Gastroesophageal sphincter (tissue), 4 donors: ENCODE results near the gene GATA3. TPM values are rescaled to one million over a fixed set of nuclear protein-coding genes. Genes with fewer than 3 reads are reported as not detected.
A peak's percentile ranks its signal among the peaks of the same experiment; 100 is the strongest.

Experiments
- ATAC-seq: fragments of 150-250 bp; one replicate; pipeline ENCODE4 v1.9.1; 2016; ENCODE audit warnings: mild to moderate bottlenecking, moderate library complexity
- H3K27ac ChIP-seq, 4 donors: fragments of 200-600 bp; sonication (generic) in 3 of 4; 1 replicate in 3 of 4; 2 replicates in 1 of 4; pipeline ENCODE4 v1.5.1; 2016 to 2019
- H3K27me3 ChIP-seq: fragments of 200-600 bp; sonication (generic); one replicate; pipeline ENCODE4 v1.5.1; 2019
- H3K36me3 ChIP-seq, 2 donors: fragments of 200-600 bp; sonication (generic); one replicate each; pipeline ENCODE4 v1.5.1; 2019; ENCODE audit warnings: control low read depth in 1 of 2
- H3K4me1 ChIP-seq, 3 donors: fragments of 200-600 bp; sonication (generic); 1 replicate in 2 of 3; 2 replicates in 1 of 3; pipeline ENCODE4 v1.5.1; 2016 to 2019; ENCODE audit warnings: control low read depth in 2 of 3
- H3K4me3 ChIP-seq, 2 donors: fragments of 200-600 bp; sonication (generic); one replicate each; pipeline ENCODE4 v1.5.1; 2019; ENCODE audit warnings: mild to moderate bottlenecking in 1 of 2, moderate library complexity in 1 of 2
- H3K9me3 ChIP-seq, 3 donors: fragments of 200-600 bp; sonication (generic); one replicate each; pipeline ENCODE4 v1.5.1; 2017 to 2019; ENCODE audit warnings: control low read depth in 2 of 3
- EP300 ChIP-seq: sonication (generic); formaldehyde crosslinking; IDR thresholded peaks from one replicate; pipeline ENCODE4 v1.6.1; 2017; ENCODE audit warnings: antibody characterized with exemption, mild to moderate bottlenecking
- POLR2A ChIP-seq, 2 donors: fragments of 450-650 bp; IDR thresholded peaks; one replicate each; pipeline ENCODE4 v1.6.1; 2017; ENCODE audit warnings: antibody characterized with exemption in 2 of 2, mild to moderate bottlenecking in 2 of 2, moderate library complexity in 1 of 2
- POLR2AphosphoS5 ChIP-seq: sonication (generic); formaldehyde crosslinking; IDR thresholded peaks from one replicate; pipeline ENCODE4 v1.6.1; 2017; ENCODE audit warnings: antibody characterized with exemption
- WGBS, 2 donors: methylation state at CpG; one replicate each; pipeline ENCODE4 v1.1.5; 2018; ENCODE audit warnings: low coverage in 1 of 2; 5-methylcytosine and 5-hydroxymethylcytosine counted together
- total RNA-seq, 4 donors: library from RNA; depleted of rRNA; stranded (reverse); fragments of >200 nt; gene quantifications; one replicate each; pipeline ENCODE4 v1.1.0, GENCODE V29; 2016
- TF ChIP-seq, protein P1 (sequence below), 4 experiments: fragments of 200-600 bp in 2 of 4; fragments of 450-650 bp in 2 of 4; sonication (generic) in 1 of 4; IDR thresholded peaks; one replicate each; pipeline ENCODE4 v1.5.1; 2017 to 2019; ENCODE audit warnings: antibody characterized with exemption in 4 of 4, mild to moderate bottlenecking in 2 of 4, moderate library complexity in 2 of 4

The GATA3 gene
- total RNA-seq, 4 donors from 2014 or later, result 0.35 TPM; not detected in 3

GRCh38 chr10:8044908-8045725, 9.4 kb upstream of the GATA3 start:
- Histone ChIP-seq H3K36me3 (no peaks in the 10 kb centered on the region), H3K27me3 (peaks cover 100% of the 10 kb centered on the region), H3K4me1 (peaks cover 0 to 56% (median 36%) of the 10 kb centered on the region in 3 donors), H3K9me3 (no peaks in the 10 kb centered on the region), H3K4me3 (peak overlapping the region in 1 of 2 donors; percentile 28), H3K27ac (no peak overlapping the region)
- TF ChIP-seq, protein P1, sequence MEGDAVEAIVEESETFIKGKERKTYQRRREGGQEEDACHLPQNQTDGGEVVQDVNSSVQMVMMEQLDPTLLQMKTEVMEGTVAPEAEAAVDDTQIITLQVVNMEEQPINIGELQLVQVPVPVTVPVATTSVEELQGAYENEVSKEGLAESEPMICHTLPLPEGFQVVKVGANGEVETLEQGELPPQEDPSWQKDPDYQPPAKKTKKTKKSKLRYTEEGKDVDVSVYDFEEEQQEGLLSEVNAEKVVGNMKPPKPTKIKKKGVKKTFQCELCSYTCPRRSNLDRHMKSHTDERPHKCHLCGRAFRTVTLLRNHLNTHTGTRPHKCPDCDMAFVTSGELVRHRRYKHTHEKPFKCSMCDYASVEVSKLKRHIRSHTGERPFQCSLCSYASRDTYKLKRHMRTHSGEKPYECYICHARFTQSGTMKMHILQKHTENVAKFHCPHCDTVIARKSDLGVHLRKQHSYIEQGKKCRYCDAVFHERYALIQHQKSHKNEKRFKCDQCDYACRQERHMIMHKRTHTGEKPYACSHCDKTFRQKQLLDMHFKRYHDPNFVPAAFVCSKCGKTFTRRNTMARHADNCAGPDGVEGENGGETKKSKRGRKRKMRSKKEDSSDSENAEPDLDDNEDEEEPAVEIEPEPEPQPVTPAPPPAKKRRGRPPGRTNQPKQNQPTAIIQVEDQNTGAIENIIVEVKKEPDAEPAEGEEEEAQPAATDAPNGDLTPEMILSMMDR (IDR thresholded peaks at IDR 0.05), result no peak
- no peak for TF ChIP-seq POLR2AphosphoS5
- no peak for TF ChIP-seq EP300
- TF ChIP-seq POLR2A (IDR thresholded peaks at IDR 0.05), result no peak
- WGBS, 2 donors, result 4 to 8% methylated on average over 9 to 14 of the region's 32 CpGs
- ATAC-seq, result no peak

DNA sequence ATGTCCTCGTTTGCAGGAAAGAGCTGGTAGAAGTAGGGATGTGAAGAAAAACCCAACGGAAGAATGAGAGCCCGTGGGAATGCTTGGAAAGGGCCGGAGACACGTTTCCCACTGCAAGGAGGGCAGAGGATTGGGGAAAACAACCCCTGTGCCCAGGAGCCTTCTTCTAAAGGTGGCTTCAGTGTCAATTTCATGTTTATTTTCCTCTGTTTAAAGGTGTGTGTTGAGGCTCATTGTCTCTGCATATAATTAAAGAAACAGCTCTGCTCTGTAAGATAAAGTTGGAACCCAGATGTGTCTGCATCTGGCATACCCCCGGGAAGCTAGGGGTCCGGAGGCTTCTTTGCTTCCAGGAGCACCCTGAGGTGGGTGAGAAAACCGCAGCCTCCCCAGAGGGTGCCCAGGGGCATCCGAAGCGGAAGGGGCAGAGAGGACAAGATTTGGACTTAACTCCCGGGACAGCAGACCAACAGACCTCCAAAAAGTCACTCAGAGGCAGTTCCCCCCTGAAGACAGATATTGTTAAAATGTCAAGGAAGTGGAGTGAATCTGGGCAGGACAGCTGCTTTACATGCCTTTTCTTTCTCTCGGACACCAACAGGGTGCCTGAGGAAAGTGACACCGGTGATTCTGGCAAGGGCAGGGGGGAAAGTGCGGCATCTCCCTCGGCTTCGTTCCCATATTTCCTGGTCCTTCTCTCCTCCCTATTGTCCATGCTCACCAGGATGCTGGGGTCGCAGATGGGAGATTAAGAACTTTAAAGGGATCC, 8.6 kb upstream of the GATA3 start:
- Histone ChIP-seq H3K4me3 (no peak overlapping the region), H3K27me3 (peaks cover 100% of the 10 kb centered on the region)

GRCh38 chr10:8047452-8048280, 6.8 kb upstream of the GATA3 start:
- Histone ChIP-seq H3K27me3 (peaks cover 100% of the 10 kb centered on the region), H3K9me3 (no peaks in the 10 kb centered on the region), H3K36me3 (no peaks in the 10 kb centered on the region), H3K27ac (no peak overlapping the region), H3K4me1 (peaks cover 0 to 82% (median 58%) of the 10 kb centered on the region in 3 donors), H3K4me3 (no peak overlapping the region)
- 4 to 7% methylated on average over 5 to 14 of the region's 30 CpGs for WGBS, 2 donors
- ATAC-seq, result no peak
- TF ChIP-seq EP300, result no peak
- no peak for TF ChIP-seq POLR2A (IDR thresholded peaks at IDR 0.05)
- TF ChIP-seq, protein P1 (IDR thresholded peaks at IDR 0.05), result no peak
- TF ChIP-seq POLR2AphosphoS5, result no peak

More for the DNA sequence above, 8.6 kb upstream of the GATA3 start:
- WGBS, 2 donors, result 0 to 5% methylated on average over 1 to 14 of the region's 17 CpGs
- ATAC-seq, result no peak
- H3K4me1 ChIP-seq, result peaks cover 0 to 64% (median 43%) of the 10 kb centered on the region in 3 donors
- no peak overlapping the region for H3K27ac ChIP-seq
- no peaks in the 10 kb centered on the region for H3K36me3 ChIP-seq
- TF ChIP-seq EP300 (no peak), POLR2AphosphoS5 (no peak), POLR2A (IDR thresholded peaks at IDR 0.05) (no peak)
- TF ChIP-seq, protein P1 (IDR thresholded peaks at IDR 0.05), result no peak
- no peaks in the 10 kb centered on the region for H3K9me3 ChIP-seq

DNA sequence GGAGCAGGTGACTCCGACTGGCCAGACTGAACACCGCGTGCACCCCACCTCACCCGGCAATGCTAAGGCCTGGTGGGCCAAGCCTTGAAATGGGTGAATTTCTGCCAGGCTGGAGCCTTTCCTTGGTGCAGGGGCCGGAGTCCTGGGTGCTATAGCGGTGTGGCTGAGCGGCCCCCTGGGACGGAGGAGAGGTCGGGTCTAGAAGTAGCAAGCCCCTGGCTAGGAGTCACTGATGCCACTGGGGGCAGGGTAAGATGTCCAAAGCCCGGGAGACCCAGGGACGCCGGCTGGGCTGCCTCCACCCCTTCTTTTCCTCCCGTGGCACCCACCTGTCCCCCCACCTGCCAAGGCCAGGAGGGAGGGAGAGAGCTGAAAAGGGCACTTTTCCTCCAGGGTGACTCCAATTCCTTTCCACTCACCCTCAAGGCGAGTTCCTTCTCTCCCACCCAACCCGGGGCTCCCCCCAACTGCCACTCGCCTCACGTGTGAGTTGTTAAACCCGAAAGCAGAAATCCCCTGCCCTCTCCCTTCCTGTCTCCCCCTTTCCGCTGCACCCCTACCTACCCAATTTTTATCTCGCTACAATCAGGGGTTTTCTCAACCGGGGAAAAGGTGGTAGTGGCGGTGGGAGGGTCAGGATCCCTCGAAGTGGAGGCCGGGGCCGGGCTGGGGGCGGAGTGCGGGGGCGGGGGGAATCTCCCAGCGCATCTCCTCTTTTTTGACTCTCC, 6.0 kb upstream of the GATA3 start:
- 4 to 7% methylated on average over 8 to 13 of the region's 29 CpGs for WGBS, 2 donors
- no peak overlapping the region for H3K4me3 ChIP-seq
- no peak overlapping the region for H3K27ac ChIP-seq
- H3K27me3 ChIP-seq, result peaks cover 100% of the 10 kb centered on the region
- no peaks in the 10 kb centered on the region for H3K36me3 ChIP-seq
- no peak for TF ChIP-seq POLR2AphosphoS5
- TF ChIP-seq POLR2A (IDR thresholded peaks at IDR 0.05), result no peak
- TF ChIP-seq EP300, result no peak
- TF ChIP-seq, protein P1 (IDR thresholded peaks at IDR 0.05), result no peak
- peaks cover 0 to 82% (median 55%) of the 10 kb centered on the region in 3 donors for H3K4me1 ChIP-seq
- no peaks in the 10 kb centered on the region for H3K9me3 ChIP-seq
- ATAC-seq, result peak; percentile 18
